ENCODE results near the gene CCDC146. TPM values are rescaled to one million over a fixed set of nuclear protein-coding genes. Genes with fewer than 3 reads are reported as not detected.
"Not testable (repeated sequence)": the region's sequence is repeated elsewhere in the genome, so short reads cannot be mapped to it uniquely, and the experiment has no call there.

CCDC146 gene
- polyA plus RNA-seq, 3 donors from 2014 or later: 0.88 to 2.7 (median 1.7) TPM

DNA sequence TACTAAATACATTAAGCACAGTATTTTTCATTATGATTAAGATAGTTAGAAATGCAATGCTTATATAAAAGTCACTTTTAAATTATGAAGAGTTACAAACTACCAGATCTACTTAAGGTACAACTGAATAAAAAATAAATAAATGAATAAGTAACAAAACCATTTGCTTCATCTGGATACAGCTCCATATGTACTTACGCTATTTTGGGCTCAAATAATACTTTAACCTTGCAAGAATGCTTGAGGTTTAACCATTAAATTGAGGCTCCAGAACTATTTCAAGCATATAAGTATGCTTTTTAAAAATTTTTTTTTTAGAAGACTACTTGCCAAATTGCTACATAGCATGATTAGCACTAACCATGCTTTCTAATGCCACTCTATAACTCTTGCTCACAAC lies 14.1 kb upstream of the CCDC146 start:
- not testable (repeated sequence) for H3K36me3 Mint-ChIP-seq; DNase-seq; H3K4me1 Mint-ChIP-seq; H3K9me3 Mint-ChIP-seq; H3K27ac Mint-ChIP-seq; H3K4me3 Mint-ChIP-seq; H3K27me3 Mint-ChIP-seq (ENCODE audit: low read depth in 3 of 3)

DNA sequence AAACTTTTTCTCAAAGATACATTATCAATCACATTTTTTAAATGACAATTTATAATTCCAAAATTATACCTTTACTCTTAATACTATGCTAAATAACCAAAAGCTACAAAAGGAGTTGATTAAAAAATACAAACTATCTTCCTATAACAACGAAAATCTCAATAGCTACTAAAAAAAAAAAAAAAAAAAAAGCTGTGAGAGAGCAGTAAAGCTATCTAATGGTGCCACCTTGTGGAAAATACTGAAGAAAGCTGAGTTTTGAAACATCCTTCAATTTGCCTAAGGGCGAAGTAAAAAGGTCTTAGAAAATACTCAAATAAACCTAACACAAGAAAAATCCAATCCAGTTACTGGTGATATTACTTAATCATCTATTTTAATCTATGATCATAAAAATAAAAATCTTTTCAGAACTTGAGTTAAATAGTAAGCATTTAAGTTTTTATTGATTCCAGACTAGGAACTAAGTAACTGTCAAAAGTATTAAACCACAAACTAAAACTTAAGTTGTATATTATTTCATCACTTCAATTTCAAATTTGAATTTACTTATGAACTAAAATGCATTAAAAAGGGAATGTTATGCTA lies 9.6 kb upstream of the CCDC146 start:
- not testable (repeated sequence) for H3K4me1 Mint-ChIP-seq; H3K27ac Mint-ChIP-seq; H3K9me3 Mint-ChIP-seq; H3K27me3 Mint-ChIP-seq (ENCODE audit: low read depth in 3 of 3); H3K36me3 Mint-ChIP-seq; H3K4me3 Mint-ChIP-seq
- peak in 2 of 3 donors; percentile 19 to 29 for DNase-seq

GRCh38 chr7:77125486-77125885 lies 3.1 kb downstream of the CCDC146 start:
- H3K27me3 Mint-ChIP-seq (ENCODE audit: low read depth in 3 of 3); H3K36me3 Mint-ChIP-seq; H3K27ac Mint-ChIP-seq; H3K9me3 Mint-ChIP-seq; H3K4me3 Mint-ChIP-seq: not testable (repeated sequence)
- peak; percentile 10 to 27 (median 18) for DNase-seq
- H3K4me1 Mint-ChIP-seq: peaks cover 8 to 12% of the 10 kb centered on the region in 2 donors

GRCh38 chr7:77127009-77127408 lies 4.6 kb downstream of the CCDC146 start:
- not testable (repeated sequence) for H3K27me3 Mint-ChIP-seq (ENCODE audit: low read depth in 3 of 3); DNase-seq; H3K9me3 Mint-ChIP-seq; H3K27ac Mint-ChIP-seq; H3K4me3 Mint-ChIP-seq; H3K36me3 Mint-ChIP-seq; H3K4me1 Mint-ChIP-seq

DNA sequence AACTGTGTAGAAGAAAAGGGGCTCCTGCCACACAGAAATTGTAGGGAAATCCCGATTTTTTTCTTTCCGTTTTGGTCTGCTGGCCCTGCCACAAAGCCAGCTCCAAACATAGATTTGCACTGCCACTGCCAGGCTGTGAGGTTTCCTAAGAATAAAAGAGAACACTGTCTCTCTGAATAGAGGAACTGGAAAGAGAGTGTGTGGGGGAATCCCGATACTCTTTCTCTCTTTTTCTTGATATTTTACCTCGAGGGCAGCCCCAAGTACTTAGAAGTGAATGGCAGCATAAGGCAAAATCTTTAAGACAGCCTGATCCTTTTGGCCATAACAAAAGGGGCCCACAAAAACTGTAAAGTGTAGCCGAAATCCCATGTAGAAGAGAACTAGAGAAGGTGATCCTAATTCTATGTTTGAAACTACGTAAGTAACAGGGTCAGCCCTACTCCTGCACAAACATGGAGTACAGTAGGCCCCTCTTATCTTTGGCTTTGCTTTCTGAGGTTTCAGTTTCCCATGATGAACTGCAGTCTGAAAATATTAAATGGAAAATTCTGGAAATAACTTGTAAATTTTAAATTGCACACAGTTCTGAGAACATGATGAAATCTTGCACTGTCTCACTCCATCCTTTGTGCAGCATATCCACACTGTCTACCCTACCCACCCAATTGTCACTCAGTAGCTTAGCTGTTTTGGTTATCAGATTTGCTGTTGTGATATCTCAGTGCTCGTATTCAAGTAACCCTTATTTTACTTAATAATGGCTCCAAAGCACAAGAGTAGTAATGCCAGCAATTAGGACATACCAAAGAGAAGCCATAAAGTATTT lies 6.4 kb downstream of the CCDC146 start:
- not testable (repeated sequence) for H3K4me1 Mint-ChIP-seq; H3K27ac Mint-ChIP-seq; DNase-seq; H3K4me3 Mint-ChIP-seq; H3K9me3 Mint-ChIP-seq; H3K36me3 Mint-ChIP-seq; H3K27me3 Mint-ChIP-seq (ENCODE audit: low read depth in 3 of 3)

DNA sequence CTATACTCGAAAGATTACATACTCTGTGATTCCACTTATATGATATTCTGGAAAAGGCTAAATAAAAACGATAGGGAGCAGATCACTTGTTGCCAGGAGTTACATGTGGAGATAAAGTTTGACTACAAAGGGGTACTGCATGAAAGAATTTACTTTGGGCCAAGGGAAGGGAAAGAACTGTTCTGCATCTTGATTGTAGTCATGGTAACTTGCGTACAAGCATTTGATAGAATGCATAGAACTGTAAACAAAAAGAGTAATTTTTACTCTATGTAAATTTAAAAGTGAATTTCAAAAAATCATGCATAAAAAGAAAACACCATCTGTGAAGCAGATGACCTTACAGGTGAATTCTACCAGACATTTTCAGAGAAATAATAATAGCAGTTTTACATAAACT lies 9.4 kb downstream of the CCDC146 start:
- H3K27ac Mint-ChIP-seq; DNase-seq; H3K9me3 Mint-ChIP-seq; H3K36me3 Mint-ChIP-seq; H3K4me3 Mint-ChIP-seq; H3K27me3 Mint-ChIP-seq (ENCODE audit: low read depth in 3 of 3); H3K4me1 Mint-ChIP-seq: not testable (repeated sequence)

DNA sequence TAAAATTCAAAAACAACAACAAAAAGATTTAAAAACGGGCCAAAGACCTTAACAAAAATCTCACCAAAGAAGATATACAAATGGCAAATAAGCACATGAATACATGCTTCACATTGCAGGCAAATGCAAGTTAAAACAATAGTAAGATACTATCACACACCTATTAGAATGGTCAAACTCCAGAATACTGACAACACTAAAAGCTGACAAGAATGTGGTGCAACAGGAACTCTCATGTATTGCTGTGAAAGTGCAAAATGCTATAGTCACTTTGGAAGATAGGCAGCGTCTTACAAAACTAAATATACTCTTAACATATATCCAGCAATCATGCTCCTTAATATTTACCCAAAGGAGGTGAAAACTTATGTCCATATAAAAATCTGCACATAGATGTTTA lies 16.3 kb downstream of the CCDC146 start:
- not testable (repeated sequence) for H3K27ac Mint-ChIP-seq; H3K9me3 Mint-ChIP-seq; H3K27me3 Mint-ChIP-seq (ENCODE audit: low read depth in 3 of 3); H3K36me3 Mint-ChIP-seq; DNase-seq; H3K4me1 Mint-ChIP-seq; H3K4me3 Mint-ChIP-seq

GRCh38 chr7:77140291-77140690 lies 17.9 kb downstream of the CCDC146 start:
- peaks cover 1 to 19% (median 15%) of the 10 kb centered on the region in 6 donors for H3K9me3 Mint-ChIP-seq
- H3K27me3 Mint-ChIP-seq (ENCODE audit: low read depth in 3 of 3); H3K36me3 Mint-ChIP-seq; DNase-seq; H3K4me3 Mint-ChIP-seq; H3K27ac Mint-ChIP-seq; H3K4me1 Mint-ChIP-seq: not testable (repeated sequence)

DNA sequence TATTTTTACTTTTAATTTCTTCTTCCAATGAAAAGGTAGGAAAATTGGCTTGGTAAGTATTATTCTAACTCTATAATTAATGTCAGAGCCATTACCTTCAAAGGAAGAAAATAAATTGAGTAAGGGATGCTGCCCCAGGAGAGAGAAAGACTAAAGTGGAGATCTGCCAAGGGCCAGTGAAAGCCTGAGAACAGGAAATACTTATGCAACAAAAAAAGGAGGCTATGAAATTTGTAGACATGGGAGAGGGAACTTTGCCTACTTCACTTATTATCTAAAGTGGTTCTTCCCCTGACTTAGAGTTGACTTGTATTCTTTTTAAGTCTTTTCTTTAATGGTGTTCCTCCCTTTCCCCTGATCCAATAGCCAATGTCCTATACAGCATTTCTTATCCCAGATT lies 29.8 kb downstream of the CCDC146 start:
- DNase-seq; H3K9me3 Mint-ChIP-seq; H3K27me3 Mint-ChIP-seq (ENCODE audit: low read depth in 3 of 3); H3K4me1 Mint-ChIP-seq; H3K4me3 Mint-ChIP-seq; H3K36me3 Mint-ChIP-seq: not testable (repeated sequence)
- peak overlapping the region in 1 of 6 donors; percentile 42 for H3K27ac Mint-ChIP-seq

DNA sequence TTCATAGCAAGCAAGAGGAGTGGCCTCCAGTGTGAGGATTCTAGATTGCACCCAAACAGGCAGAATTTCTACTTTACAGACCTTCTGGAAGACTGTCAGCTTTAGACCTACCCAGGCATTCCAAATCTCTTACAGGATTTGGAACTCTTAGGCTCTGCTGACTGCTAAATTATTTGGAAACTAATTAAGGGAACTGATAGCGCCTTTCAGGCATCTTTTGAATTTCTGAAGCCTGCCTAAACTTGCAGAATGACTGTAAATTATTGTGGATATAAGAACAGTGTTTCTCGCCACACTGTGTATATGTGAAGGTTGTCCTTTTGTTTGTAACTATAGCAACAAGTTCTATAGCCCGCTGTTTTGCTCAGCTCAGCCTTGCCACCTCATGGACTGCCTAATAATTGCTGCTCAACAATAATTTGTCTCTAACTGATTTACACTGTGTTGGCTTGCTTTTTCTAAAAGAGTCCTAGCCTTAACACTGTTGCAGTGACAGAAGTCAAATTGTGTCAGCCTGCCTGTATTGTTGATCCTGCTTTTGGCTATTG lies 32.6 kb downstream of the CCDC146 start:
- not testable (repeated sequence) for H3K9me3 Mint-ChIP-seq; H3K36me3 Mint-ChIP-seq; DNase-seq; H3K27ac Mint-ChIP-seq; H3K27me3 Mint-ChIP-seq (ENCODE audit: low read depth in 3 of 3); H3K4me1 Mint-ChIP-seq; H3K4me3 Mint-ChIP-seq

DNA sequence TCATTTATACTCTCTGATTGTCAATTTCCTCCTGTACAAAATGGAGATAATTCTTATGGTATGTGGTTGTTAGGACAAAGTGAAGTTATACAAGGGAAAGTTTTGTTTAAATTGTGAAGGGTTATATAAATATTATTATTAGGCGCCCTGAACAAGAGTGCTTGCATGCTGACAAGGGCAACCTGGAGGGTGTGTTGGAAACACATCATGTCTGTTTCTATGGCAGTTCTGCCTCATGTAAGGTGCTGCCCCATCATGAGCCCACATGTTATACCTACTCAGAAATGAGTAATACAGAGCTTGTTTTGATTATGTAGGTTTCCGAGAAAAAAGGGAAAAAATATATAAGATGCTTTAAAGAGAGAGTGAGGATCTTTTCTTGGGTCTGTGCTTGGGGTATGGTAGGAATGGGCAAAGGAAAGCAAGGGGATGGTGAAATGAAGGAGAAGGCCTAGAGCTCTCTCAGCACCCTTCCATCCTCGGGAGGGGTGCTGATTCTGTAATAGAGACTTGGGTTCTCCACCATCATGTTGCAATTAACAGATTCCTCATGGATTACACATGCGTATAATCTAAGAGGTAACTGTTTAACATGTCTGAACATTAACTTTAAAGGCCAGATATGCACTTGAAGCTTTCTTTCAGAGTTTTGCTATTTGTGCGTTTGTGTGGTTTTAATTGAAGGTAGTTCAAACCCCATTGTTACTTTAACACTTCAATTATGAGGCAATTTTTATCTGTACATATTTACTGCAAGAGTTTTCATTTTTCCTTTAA lies 33.4 kb downstream of the CCDC146 start:
- H3K27ac Mint-ChIP-seq; H3K36me3 Mint-ChIP-seq; H3K4me3 Mint-ChIP-seq; H3K27me3 Mint-ChIP-seq (ENCODE audit: low read depth in 3 of 3); DNase-seq; H3K4me1 Mint-ChIP-seq; H3K9me3 Mint-ChIP-seq: not testable (repeated sequence)

GRCh38 chr7:77157034-77157433 lies 34.6 kb downstream of the CCDC146 start:
- H3K27me3 Mint-ChIP-seq (ENCODE audit: low read depth in 3 of 3); H3K36me3 Mint-ChIP-seq; H3K27ac Mint-ChIP-seq; H3K9me3 Mint-ChIP-seq; DNase-seq; H3K4me3 Mint-ChIP-seq; H3K4me1 Mint-ChIP-seq: not testable (repeated sequence)

DNA sequence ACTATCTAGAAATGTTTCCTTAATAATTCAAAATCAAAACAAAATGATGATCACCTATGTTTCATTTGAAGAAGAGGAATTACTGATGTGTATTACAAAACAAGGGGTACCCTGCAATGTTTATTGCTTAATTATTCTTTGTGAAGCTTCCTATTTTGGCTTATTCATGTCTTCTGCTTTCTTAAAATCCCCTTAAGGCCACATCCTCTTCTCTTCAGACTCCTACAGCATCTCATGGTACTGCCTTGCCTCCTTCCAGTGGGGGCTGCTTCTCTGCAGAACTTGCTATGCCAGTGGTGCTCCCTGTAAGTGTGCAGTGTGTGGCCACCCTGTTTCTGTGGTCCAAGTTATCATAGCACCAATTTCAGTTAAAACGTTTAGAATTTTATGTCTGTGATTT lies 35.0 kb downstream of the CCDC146 start:
- no peak for DNase-seq
- peak overlapping the region in 1 of 6 donors; percentile 21 for H3K27ac Mint-ChIP-seq
- H3K4me3 Mint-ChIP-seq: no peak overlapping the region
- peaks cover 0 to 3% (median 0%) of the 10 kb centered on the region in 3 donors for H3K27me3 Mint-ChIP-seq (ENCODE audit: low read depth in 3 of 3)
- no peaks in the 10 kb centered on the region for H3K36me3 Mint-ChIP-seq
- no peaks in the 10 kb centered on the region for H3K9me3 Mint-ChIP-seq
- H3K4me1 Mint-ChIP-seq: no peaks in the 10 kb centered on the region

DNA sequence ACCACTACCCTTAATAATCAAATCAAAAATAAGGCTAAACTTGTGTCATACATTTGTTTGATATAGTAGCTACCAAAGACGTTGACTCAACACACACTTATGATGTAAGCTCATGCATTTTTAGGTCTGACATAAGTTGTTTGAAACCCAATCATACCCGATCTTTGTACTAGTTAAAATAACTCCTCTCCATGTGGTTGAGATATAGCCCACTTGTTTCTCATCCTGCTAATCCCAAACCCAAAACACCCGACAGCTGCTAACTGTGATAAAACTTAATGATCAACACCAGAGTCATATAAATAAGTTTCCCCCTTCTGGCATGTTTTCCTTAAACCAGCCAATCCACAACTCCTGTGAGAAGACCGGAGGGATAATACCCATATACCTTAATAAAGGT lies 48.7 kb downstream of the CCDC146 start:
- not testable (repeated sequence) for H3K9me3 Mint-ChIP-seq; DNase-seq; H3K4me3 Mint-ChIP-seq; H3K27me3 Mint-ChIP-seq (ENCODE audit: low read depth in 3 of 3); H3K36me3 Mint-ChIP-seq; H3K27ac Mint-ChIP-seq; H3K4me1 Mint-ChIP-seq
